GM12864 (cell line): ENCODE data around the gene LDLRAD4.
"Not testable (repeated sequence)": the region's sequence is repeated elsewhere in the genome, so short reads cannot be mapped to it uniquely, and the experiment has no call there.

ENCODE experiments used
- DNase-seq: peaks from one replicate; pipeline ENCODE4 v3.0.0-alpha.2; 2011; ENCODE audit warnings: low read depth
- H3K4me3 ChIP-seq: 2 replicates; pipeline ENCODE4 v1.5.1; 2011; ENCODE audit warnings: mild to moderate bottlenecking, low read depth, low read length, control low read depth
- TF ChIP-seq, protein P1 (sequence below): IDR thresholded peaks from 2 replicates; pipeline ENCODE4 v1.5.1; 2011; ENCODE audit warnings: low read depth, mild to moderate bottlenecking, moderate library complexity, low read length, control low read depth, inconsistent platforms; ENCODE audit errors: missing control alignments

Gene LDLRAD4

DNA sequence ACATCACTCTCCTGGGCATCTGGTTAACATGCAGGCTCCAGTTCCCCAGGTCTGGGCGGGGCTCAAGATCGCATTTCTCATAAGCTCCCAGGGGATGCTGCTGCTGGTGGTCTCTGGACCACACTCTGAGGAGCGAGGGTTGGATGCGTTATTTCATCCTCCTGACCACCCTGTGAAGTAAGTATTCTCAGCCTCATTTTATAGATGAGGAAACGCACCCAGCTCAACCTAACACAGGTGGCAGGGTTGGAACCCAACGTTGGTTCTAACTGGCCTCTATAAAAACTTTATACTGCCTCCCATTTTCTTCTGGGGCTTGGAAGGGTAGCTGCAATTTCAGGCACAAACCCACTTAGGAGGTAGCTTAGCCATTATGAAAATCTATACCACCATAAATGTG is 387.3 kb downstream of the LDLRAD4 start:
- TF ChIP-seq, protein P1, sequence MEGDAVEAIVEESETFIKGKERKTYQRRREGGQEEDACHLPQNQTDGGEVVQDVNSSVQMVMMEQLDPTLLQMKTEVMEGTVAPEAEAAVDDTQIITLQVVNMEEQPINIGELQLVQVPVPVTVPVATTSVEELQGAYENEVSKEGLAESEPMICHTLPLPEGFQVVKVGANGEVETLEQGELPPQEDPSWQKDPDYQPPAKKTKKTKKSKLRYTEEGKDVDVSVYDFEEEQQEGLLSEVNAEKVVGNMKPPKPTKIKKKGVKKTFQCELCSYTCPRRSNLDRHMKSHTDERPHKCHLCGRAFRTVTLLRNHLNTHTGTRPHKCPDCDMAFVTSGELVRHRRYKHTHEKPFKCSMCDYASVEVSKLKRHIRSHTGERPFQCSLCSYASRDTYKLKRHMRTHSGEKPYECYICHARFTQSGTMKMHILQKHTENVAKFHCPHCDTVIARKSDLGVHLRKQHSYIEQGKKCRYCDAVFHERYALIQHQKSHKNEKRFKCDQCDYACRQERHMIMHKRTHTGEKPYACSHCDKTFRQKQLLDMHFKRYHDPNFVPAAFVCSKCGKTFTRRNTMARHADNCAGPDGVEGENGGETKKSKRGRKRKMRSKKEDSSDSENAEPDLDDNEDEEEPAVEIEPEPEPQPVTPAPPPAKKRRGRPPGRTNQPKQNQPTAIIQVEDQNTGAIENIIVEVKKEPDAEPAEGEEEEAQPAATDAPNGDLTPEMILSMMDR, result no peak
- no peak overlapping the region for H3K4me3 ChIP-seq
- DNase-seq, result no peak

DNA sequence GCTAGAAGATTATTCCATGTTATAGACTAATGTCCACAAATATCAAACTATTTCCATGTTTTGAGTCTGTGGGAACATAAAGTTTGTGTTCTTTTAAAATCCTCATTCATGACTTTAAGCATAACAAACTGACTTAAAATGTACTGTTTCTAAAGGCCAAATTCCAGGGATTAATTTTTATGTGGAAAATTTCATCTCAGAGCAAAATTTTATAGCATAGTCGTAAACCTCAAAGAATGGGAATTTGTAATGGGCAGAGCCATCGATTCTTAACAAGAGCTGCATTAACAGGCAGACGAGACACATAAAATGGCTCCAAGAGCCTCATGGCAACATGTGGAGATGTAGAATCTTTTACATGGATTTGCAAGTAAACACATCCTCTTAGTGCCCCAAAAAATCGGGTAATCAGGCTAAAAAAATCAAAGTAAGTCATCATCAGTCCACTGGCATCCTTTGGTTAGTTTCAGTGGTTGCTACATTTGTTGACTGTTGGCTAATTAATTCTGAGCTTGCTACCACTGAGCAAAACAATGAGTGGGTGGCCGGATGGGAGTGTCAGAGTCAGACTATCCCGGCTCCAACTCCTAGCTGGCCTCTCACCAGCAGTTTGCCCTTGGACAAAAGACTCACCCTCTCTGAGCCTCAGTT is 388.2 kb downstream of the LDLRAD4 start:
- DNase-seq, result no peak
- TF ChIP-seq, protein P1, result no peak
- no peak overlapping the region for H3K4me3 ChIP-seq

DNA sequence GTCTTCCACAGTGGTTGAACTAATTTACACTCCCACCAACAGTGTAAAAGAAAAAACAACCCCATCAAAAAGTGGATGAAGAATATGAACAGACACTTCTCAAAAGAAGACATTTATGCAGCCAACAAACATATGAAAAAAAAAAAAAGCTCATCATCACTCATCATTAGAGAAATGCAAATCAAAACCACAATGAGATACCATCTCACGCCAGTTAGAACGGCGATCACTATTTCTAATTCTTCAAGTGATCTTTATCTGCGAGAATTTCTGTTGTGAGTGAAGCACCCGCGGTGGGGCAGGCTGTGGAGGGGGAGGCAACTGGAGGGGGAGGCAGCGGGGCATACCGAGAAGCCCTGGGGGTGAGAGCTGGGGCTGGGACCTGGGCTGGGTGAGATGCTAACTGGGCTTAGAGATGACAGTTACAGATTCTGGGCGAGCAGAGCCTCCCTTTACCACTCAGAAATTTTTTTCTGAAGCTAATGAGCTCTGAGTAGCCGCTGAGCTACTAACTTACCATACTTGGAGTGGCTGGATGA is 389.5 kb downstream of the LDLRAD4 start:
- not testable (repeated sequence) for H3K4me3 ChIP-seq, DNase-seq

DNA sequence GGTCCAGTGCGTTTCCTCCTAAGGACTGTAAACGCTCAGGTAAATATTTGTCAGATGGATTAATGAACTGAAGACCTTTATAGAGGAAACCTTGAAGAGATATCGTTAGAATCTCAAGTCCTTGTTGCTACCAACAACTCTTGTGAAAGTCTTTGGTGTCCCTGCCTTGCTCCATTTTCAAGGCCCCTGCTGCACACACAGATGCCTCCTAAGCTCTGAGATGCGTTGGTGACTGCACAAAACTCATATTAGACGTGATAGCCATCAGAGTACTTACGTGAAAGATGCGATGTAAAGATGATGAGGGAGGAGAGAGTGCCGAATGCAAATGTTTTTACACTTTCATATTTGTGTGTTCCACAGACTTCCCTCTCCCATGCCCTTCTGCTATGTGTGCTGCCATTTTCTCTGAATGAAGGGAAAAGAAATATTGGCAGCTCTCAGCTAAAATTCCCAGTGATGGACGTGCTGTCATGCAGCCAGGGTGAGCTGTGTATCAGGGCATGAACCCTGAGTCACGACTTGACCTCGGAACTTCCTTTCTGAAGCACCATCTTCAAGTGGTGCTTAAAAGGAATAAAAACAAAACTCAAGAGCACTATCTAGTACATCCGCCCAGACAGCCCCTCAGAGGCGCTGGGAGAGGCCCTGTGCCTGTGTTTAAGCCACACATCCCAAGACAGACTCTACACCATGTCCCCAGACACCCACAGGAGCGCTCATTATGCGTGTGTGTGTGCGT is 390.4 kb downstream of the LDLRAD4 start:
- H3K4me3 ChIP-seq, result no peak overlapping the region; the same call in 1 of the 2 replicates
- TF ChIP-seq, protein P1, result no peak
- DNase-seq, result no peak

DNA sequence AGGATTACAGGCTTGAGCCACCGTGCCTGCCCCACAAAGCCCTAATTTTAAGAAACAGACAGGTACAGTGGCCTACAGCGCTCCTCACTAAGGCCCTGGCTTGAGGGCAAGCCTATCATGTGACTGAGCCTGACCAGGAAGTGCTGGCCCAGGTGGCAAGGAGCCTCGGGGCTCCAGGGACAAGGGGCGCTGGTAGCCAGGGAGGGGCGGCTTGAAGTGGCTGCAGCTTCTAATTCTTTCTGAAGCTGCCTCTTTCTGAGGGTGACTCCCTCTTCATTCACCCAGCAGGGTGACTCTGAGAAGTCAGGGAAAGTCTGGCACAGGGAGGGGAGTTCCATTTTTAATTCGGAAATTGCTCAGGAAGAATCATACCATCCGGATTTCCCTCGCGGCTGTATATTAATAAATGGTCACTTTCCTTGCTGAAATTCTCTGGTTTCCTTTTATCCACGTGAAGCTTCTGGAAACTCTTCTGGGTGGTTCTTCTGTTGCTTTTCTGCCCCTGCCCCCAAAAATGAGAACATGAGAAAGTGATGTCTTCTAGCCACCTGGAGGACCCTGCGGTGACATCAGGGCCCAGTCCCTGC is 392.1 kb downstream of the LDLRAD4 start:
- DNase-seq, result no peak
- peak overlapping the region; percentile 57; the same call in 1 of the 2 replicates for H3K4me3 ChIP-seq
- TF ChIP-seq, protein P1, result no peak

DNA sequence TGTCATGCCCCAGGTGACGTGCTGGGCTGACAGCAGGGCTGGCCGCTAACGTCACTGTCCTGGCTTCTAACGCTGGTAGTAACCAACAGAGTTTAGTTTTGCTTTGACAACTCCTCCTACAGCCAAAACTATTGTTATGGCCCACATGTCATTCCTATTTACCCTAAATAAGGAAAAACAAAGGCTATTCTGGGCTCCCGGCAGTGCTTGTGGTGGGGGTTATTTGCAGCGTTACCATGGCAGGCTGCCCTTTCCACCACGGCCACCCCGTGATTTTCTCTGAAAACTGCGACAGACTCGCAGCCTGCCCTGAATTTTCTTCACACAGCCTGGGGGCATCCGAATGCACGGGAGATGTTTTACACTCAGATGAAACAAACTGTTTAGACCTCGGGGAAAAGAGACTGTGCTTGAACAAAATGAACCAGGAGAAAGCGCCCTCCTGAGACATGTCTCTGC is 392.6 kb downstream of the LDLRAD4 start:
- DNase-seq, result no peak
- H3K4me3 ChIP-seq, result peak overlapping the region; percentile 57
- TF ChIP-seq, protein P1, result no peak

DNA sequence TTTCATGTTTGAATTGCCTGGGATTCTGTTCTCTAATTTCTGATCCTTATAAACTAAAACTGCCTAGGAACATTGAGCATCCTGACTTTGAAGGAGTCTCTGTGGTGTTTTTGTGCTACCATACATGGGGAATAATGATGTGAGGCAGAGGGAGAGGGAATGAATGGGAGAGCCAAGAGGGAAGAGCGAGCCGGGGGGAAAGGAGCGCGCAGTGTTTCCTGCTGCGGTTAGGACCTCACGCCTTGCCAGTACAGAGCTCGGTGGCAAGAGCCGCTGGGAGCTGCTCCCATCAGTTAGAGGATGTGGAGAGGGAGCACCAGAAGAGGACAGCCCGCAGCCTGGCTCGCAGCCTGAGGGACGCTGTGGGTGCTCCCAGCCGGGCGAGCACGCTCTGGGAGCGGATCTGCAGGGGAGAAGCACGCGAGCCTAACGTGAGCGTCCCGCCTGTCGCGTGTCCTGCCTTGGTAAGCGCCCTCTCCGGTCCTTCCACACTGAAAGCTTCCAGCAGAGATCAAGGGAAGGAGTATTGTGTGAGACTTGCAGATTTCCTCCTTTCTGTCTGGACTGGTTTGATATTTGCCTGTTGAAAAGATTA is 393.1 kb downstream of the LDLRAD4 start:
- TF ChIP-seq, protein P1, result no peak
- no peak for DNase-seq
- H3K4me3 ChIP-seq, result peak overlapping the region; percentile 57
